Glomerular visceral epithelial cell (primary cell): ENCODE results near the gene HES5.

Source experiments
- DNase-seq: peaks from one replicate; pipeline ENCODE4 v3.0.0-alpha.2; 2016; ENCODE audit errors: extremely low spot score

The HES5 gene

GRCh38 chr1:2501041-2501819, 28.8 kb downstream of the HES5 start:
- DNase-seq, result no peak

GRCh38 chr1:2499986-2500596, 30.0 kb downstream of the HES5 start:
- no peak for DNase-seq

- DNase-seq, result no peak
Observed at GRCh38 chr1:2499260-2499659, 30.8 kb downstream of the HES5 start.

DNA sequence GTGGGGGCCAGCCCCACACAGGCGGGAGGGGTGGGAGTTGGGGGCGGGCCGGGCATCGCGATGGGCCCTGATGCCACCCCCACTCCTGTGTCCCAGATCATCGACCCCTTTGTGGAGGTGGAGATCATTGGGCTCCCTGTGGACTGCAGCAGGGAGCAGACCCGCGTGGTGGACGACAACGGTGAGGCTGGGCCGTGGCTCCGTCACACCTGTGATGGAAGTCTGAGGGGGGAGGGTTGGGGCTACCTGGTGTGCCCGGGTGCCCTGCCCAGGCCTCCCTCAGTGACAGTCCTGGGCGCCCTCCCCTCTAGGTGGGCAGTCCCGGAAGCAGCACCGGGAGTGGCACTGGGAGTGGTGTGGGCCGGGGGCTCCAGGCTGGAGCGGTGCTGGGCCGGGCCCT, 31.4 kb downstream of the HES5 start:
- no peak for DNase-seq

- no peak for DNase-seq
Observed at GRCh38 chr1:2497891-2498290, 32.2 kb downstream of the HES5 start.

DNA sequence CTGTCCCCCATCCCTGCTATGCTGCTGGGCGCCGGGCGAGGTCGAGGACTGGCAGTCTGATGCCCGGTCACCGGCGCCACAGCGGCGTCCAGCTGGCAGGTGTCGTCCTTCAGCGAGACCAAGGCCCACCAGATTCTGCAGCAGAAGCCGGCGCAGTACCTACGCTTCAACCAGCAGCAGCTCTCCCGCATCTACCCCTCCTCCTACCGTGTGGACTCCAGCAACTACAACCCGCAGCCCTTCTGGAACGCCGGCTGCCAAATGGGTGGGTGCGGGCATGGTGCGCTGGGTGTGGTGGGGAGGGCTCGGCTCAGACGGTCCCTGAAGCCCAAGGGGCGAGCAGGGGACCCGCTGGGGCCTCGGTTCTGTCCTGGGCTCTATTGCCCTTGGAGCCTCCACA, 33.3 kb downstream of the HES5 start:
- no peak for DNase-seq

DNA sequence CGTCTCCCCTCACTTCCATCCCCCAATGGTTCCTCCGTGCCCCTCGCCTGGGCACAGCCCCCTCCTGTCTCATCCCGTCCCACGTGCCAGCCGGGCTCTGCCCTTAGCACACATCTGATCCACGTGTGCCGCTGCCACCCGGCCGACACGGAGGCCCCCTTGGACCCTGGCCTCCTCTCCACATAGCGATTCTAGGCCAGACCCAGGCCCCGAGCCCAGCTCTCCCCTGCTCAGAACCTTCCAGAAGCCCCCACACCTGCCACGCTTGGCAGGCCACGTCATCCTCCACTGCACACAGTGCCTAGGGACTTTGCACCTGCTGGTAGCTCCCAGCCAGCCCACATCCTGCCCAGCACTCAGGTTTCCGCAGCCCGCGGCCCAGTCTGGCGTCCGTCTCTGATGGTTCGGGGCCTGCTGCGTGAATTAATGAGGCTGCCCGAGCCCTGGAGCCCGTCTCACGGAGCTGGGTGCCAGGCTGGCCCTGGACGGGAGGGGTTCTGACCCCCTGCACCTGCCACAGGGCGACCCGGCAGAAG, 33.9 kb downstream of the HES5 start:
- peak; percentile 23 for DNase-seq

- no peak for DNase-seq
Observed at GRCh38 chr1:2495546-2495945, 34.5 kb downstream of the HES5 start.

GRCh38 chr1:2495026-2495425, 35.0 kb downstream of the HES5 start:
- DNase-seq, result no peak

DNA sequence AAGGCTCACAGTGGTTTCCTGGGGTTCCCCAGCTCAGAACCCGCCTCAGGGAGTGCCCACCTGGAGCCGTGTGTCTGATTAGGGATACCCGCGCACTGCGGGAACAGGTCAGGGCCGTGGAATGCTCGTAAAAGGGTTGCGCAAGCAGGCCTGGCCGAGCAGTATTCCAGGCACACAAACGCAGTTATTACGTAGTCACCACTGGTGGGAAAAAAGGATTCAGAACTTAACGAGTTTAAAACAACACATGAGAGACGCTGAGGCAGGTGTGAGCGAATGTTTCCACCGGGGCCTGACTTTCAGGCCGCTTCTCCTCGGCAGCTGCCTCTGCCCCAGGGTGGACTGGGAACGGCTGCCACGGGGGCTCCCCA, 35.8 kb downstream of the HES5 start:
- no peak for DNase-seq

DNA sequence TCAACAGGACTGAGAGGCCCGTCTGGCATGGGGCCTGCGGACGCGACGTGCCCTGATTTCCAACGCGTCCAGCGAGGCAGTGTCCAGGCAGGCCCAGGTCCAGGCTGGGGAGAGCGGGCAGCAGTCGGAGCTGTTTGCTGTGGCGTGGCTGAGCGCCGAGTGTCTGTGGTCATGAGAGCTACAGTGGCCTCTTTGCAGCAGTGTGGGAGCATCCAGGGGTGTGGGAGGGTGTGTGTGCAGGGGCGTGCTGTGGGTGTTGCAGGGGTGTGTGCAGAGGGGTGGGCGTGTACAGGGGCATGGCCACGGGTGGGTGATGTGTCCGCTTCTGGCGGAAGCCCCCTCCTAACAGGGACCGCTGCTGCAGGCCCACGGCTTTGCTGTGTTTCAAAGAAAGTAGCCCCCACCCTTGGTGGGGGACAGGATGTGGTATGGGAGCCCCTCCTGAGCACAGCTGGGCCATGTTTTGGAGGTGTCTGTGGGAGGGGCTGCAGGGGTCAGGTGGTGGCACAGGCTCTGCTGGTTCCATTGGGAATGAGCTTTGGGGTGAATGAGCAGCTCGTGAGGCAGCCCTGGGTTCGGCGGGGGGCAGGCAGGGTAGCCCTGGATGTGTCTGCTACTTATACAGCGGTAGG, 36.3 kb downstream of the HES5 start:
- no peak for DNase-seq

- DNase-seq, result no peak
Observed at GRCh38 chr1:2493218-2493617, 36.8 kb downstream of the HES5 start.

- DNase-seq, result no peak
Observed at GRCh38 chr1:2492091-2492490, 38.0 kb downstream of the HES5 start.

- DNase-seq, result no peak
Observed at GRCh38 chr1:2489615-2490014, 40.4 kb downstream of the HES5 start.

DNA sequence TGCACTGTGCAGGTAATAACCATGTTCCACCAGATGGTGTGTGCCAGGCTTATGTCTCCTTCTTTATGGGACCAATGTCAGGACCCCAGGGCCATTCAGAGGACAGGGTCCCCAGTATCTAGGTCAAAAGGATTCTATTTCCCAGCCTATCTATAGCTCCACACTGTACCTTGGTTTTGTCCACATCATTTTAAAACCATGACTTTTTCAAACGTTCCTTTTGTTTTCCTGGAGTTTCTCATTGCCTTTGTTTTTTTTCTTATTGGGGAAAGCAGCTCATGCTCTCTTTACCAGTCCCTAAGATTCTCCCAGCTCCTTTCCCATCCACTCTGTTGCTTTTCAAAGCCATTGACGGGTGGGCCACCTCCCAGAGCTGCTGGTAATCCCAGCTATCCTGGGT, 41.4 kb downstream of the HES5 start:
- DNase-seq, result no peak

- no peak for DNase-seq
Observed at GRCh38 chr1:2486558-2486957, 43.5 kb downstream of the HES5 start.

DNA sequence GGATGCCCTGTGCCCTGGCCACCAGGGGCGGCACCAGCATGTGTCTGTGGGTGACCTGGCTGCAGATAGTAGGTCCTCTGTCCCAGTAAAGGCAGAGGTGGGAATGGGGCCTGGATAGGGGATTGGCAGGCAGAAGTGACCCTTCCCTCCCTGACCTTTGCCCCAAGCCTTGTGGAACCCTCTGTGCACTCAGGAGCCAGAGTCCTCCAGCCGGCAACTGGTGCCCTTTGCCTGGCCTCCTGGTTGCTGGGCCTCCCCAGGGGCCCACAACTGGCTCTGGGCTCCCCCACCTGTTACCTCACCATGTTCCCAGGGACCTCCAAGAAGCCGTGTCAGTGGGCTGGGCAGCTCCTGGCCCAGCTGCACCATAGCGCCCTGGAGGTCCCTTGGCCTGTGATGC, 44.0 kb downstream of the HES5 start:
- DNase-seq, result no peak

DNA sequence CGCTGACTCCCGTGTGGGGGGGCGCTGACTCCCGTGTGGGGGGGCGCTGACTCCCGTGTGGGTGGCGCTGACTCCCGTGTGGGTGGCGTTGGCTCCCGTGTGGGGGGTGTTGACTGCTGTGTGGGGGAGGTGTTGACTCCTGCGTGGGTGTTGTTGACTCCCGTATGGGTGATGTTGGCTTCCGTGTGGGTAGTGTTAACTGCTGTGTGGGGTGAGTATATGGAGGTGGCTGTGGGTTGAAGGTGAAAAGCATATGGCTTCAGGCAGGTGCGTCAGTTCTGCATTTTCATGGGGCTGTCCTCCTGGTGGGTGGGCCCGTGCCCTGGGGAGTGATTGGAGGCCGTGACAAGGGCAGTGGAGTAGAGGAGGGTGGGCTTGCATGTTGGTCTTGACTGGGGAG, 46.1 kb downstream of the HES5 start:
- no peak for DNase-seq

DNA sequence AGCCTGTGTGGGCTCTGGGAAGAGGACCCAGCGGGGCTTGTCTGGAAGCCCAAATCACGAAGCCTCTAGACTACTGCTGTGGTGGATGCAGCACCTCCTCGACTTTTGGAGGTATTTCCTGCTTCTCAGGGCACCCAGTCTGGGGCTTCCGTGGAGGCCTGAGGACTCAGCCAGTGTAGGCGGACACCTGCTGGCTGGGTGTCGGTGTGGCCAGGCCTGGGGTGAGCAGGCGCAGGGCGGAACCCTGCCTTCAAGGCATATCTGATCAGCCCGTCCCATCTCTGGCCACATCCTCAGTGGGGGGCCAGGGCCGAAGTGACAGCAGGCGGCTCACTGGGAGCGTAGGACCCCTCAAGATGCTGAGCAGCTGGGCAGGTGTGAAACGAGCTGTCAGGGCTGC, 47.0 kb downstream of the HES5 start:
- no peak for DNase-seq

- DNase-seq, result no peak
Observed at GRCh38 chr1:2482588-2482987, 47.5 kb downstream of the HES5 start.

DNA sequence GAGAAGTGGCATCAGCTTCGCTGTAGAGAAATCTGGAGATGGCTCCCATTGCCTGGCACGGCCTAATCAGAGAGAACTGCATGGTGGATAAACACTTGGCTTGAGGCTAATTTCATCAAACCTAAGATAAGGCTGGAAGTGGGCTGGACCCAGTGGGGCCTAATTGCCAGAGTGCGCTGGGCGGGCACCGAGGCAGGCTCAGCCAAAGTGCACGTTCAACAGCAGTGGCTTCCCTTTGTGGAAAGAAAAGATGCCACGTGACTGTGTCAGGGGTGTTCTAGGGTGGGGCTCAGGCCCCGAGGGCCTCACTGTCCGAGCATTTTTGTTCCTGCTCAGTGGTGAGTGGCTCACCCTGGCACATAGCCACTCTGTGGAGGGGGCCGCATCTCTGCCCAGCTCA, 48.2 kb downstream of the HES5 start:
- DNase-seq, result no peak

DNA sequence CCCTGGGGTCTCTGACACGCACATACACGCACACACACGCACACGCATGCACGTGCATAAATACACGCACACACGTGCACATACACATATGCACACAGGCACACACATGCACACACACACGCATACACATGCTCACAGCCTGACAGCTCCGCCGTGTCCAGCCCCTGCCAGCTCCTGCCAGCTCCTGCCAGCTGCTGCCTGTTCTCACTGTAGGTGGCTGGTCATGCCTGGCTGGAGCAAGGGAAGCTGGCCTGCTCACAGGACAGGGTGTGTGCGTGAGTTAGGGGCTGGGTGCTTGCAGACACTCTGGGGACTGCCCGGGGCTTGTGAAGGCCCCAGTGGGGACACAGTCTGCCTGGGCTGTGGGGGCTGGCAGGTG, 49.1 kb downstream of the HES5 start:
- peak; percentile 52 for DNase-seq
